Nephron progenitor cell (in vitro differentiated cells): Measurements from ENCODE around the gene RASL10B.

Source experiments
- DNase-seq: peaks from one replicate; pipeline ENCODE4 v3.0.0; 2021
- H3K27ac Mint-ChIP-seq: 2 replicates; pipeline ENCODE4 v1.8.0; 2021; ENCODE audit warnings: mild to moderate bottlenecking, moderate library complexity, mixed read lengths
- H3K27me3 Mint-ChIP-seq: 2 replicates; pipeline ENCODE4 v1.8.0; 2021; ENCODE audit warnings: mild to moderate bottlenecking, low read depth, mixed read lengths; ENCODE audit not compliant: poor library complexity
- H3K36me3 Mint-ChIP-seq: 2 replicates; pipeline ENCODE4 v1.8.0; 2021; ENCODE audit warnings: low read depth, mixed read lengths
- H3K4me1 Mint-ChIP-seq: 2 replicates; pipeline ENCODE4 v1.8.0; 2021; ENCODE audit warnings: mixed read lengths
- H3K4me3 Mint-ChIP-seq: 2 replicates; pipeline ENCODE4 v1.8.0; 2021; ENCODE audit warnings: mild to moderate bottlenecking, moderate library complexity, mixed read lengths
- H3K9me3 Mint-ChIP-seq: 2 replicates; pipeline ENCODE4 v1.8.0; 2021; ENCODE audit warnings: mild to moderate bottlenecking, moderate library complexity, mixed read lengths
- TF ChIP-seq, protein P1 (sequence below): fragments of 200-600 bp; sonication (generic); IDR thresholded peaks from 2 replicates; pipeline ENCODE4 v1.5.0; 2021; ENCODE audit warnings: antibody characterized with exemption

The RASL10B gene

DNA sequence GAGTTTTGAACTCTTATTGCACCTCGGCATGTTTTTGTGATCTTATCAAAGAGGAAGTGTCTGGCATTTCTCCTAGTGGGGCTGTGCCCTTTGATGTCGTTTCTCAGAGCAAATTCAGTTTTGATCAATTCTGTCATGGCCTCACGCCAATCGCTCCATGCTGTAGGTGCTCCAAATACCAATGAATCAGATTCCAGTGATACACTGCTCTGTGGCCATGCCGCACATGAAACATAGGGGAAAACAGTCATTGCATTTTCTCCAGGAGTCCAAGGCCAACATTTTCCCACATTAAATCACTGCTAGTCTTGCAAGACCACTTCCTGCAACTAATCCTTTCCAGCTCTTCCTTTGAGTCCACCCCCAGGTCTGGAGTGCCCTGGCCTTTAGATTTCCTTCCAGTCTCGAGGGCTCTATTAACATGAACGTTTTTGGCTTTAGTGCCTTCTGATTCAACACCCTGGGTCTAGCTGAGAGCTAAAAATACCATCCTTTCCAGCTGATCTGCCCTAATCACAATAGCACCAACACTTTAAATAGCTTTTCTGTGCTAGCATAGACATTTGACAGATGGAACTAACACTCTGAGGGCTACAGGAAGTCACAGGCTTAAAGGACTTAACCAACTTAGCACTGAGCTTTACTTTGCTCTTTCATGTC is 18.2 kb upstream of the RASL10B start:
- no peak overlapping the region for H3K4me3 Mint-ChIP-seq
- TF ChIP-seq, protein P1, sequence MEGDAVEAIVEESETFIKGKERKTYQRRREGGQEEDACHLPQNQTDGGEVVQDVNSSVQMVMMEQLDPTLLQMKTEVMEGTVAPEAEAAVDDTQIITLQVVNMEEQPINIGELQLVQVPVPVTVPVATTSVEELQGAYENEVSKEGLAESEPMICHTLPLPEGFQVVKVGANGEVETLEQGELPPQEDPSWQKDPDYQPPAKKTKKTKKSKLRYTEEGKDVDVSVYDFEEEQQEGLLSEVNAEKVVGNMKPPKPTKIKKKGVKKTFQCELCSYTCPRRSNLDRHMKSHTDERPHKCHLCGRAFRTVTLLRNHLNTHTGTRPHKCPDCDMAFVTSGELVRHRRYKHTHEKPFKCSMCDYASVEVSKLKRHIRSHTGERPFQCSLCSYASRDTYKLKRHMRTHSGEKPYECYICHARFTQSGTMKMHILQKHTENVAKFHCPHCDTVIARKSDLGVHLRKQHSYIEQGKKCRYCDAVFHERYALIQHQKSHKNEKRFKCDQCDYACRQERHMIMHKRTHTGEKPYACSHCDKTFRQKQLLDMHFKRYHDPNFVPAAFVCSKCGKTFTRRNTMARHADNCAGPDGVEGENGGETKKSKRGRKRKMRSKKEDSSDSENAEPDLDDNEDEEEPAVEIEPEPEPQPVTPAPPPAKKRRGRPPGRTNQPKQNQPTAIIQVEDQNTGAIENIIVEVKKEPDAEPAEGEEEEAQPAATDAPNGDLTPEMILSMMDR, result no peak
- no peak overlapping the region for H3K27ac Mint-ChIP-seq
- H3K36me3 Mint-ChIP-seq, result peaks cover 49% of the 10 kb centered on the region
- no peaks in the 10 kb centered on the region for H3K27me3 Mint-ChIP-seq
- peaks cover 23% of the 10 kb centered on the region for H3K4me1 Mint-ChIP-seq
- DNase-seq, result peak; percentile 24
- H3K9me3 Mint-ChIP-seq, result no peaks in the 10 kb centered on the region

DNA sequence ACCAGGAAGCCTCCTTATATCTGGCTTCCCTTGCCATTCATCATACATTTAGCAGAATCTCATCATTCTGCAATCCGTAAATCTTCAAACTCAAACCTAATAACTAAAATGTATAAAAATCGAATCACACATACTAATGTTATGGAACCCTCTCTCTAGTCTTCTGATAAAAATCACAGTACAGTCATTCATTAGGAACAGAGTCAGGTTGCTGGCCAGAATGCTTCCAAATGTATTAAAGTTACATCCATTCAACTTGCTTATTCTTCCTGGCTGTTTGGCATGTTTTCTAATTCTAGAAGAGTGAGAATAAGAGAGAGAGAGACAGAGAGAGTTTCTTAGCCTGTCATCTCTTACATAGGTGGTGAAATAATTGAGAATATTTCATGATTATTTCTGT is 16.5 kb upstream of the RASL10B start:
- Mint-ChIP-seq H3K36me3 (peaks cover 54% of the 10 kb centered on the region), H3K4me1 (peaks cover 29% of the 10 kb centered on the region), H3K27me3 (no peaks in the 10 kb centered on the region), H3K9me3 (no peaks in the 10 kb centered on the region), H3K4me3 (no peak overlapping the region), H3K27ac (no peak overlapping the region)
- no peak for DNase-seq
- TF ChIP-seq, protein P1, result no peak

DNA sequence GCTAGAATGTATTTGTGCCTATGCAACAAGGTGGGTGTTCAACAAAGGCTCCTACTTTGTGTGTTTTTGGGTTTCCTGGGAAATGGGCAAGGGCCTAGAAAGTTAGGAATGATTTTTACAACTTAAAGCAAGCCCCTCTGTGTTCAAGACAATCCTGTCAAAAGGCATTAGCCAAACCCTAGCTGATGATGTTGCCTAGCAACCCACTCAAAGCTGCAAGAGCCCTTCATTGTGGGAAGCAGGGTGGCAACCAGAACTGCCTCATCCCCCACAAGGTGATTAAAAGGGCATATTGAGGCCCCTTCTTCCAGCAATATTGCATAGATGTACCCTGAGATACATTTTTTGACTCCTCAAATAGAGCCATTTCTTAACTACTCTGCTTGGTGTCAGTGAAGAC is 16.0 kb upstream of the RASL10B start:
- Mint-ChIP-seq H3K4me1 (peaks cover 29% of the 10 kb centered on the region), H3K36me3 (peaks cover 52% of the 10 kb centered on the region), H3K27ac (no peak overlapping the region), H3K4me3 (no peak overlapping the region), H3K27me3 (no peaks in the 10 kb centered on the region), H3K9me3 (no peaks in the 10 kb centered on the region)
- DNase-seq, result no peak
- TF ChIP-seq, protein P1, result no peak

DNA sequence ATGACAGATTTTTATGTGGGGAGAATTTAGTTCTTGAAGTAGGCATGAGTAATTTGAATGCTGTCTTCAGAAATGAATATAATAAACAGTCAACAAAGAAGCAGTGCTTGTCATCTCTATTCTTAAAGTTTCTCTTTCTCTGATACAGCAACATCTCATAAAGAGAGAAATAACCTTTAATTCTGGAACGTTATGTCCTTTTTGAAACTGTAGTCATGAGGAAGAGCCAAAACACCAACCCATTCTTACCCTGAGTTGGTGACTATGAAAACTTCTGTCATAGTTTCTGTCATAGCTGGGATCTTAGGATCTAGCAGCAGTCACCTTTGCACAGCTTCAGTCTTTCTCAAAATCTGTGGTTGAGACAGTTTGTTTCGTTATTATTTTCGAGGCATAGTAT is 15.3 kb upstream of the RASL10B start:
- H3K27ac Mint-ChIP-seq, result no peak overlapping the region
- H3K9me3 Mint-ChIP-seq, result no peaks in the 10 kb centered on the region
- no peak for DNase-seq
- H3K4me3 Mint-ChIP-seq, result no peak overlapping the region
- TF ChIP-seq, protein P1, result no peak
- H3K4me1 Mint-ChIP-seq, result peaks cover 26% of the 10 kb centered on the region
- no peaks in the 10 kb centered on the region for H3K27me3 Mint-ChIP-seq
- peaks cover 49% of the 10 kb centered on the region for H3K36me3 Mint-ChIP-seq

DNA sequence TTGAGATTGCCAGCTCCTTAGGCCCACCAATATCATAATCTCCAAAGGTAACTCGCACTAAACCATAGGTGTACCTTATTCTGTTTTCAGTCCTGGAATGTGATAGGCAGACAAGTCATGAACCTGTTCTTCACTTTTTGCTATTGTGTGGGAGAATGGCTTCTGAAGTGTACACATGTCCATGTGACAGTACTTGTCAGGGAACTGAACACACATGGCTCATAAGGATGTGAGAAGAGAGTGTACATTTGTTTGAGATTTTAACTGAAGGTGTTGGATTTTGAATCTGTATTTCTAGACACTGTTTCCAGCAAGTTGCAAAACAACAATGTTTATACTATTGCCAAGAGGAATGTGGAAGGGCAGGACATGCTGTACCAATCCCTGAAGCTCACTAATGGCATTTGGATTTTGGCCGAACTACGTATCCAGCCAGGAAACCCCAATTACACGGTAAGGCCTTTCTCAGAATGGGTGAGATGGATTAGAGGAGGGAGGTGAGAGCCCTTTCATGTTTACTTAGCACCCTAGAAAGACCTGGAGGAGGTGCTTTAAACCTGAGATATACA is 14.5 kb upstream of the RASL10B start:
- Mint-ChIP-seq H3K4me1 (peaks cover 24% of the 10 kb centered on the region), H3K27me3 (no peaks in the 10 kb centered on the region), H3K36me3 (peaks cover 41% of the 10 kb centered on the region), H3K9me3 (no peaks in the 10 kb centered on the region), H3K4me3 (no peak overlapping the region), H3K27ac (no peak overlapping the region)
- TF ChIP-seq, protein P1, result no peak
- no peak for DNase-seq

DNA sequence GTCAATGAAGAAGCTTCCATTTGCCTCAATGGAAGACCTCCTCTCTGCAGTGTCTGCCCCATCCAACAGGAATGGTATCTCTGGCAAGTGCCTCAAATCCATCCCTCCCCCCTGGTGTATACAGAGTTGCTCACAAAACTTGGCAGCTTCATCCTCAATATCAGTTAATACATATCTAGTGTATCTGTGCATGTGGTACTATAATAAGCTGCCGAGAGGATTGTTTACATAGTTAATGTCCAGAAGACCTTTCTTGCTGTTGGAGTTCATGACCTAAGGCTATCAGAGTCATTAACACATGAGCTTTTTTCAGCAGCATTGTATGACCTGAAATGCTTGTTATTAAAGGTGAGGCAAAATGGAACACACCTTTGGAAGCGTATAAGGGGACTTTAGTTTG is 14.0 kb upstream of the RASL10B start:
- Mint-ChIP-seq H3K9me3 (no peaks in the 10 kb centered on the region), H3K36me3 (peaks cover 41% of the 10 kb centered on the region), H3K27ac (no peak overlapping the region), H3K27me3 (no peaks in the 10 kb centered on the region), H3K4me1 (peaks cover 24% of the 10 kb centered on the region), H3K4me3 (no peak overlapping the region)
- TF ChIP-seq, protein P1, result no peak
- DNase-seq, result no peak
